H9 (cell line): ENCODE measurements around the gene BDH1. TPM values are rescaled to one million over a fixed set of nuclear protein-coding genes. Genes with fewer than 3 reads are reported as not detected.

Experiments used
- DNase-seq: peaks from one replicate; pipeline ENCODE4 v3.0.0-alpha.2; 2017
- H2AFZ ChIP-seq: one replicate; pipeline ENCODE4 v1.6.1; 2013; ENCODE audit warnings: mild to moderate bottlenecking, low read length, control low read depth, moderate library complexity
- H2AK5ac ChIP-seq: 2 replicates; pipeline ENCODE4 v1.6.1; 2013; ENCODE audit warnings: low read length, control low read depth, mixed read lengths; ENCODE audit not compliant: insufficient read length
- H2BK120ac ChIP-seq: one replicate; pipeline ENCODE4 v1.6.1; 2013; ENCODE audit warnings: low read depth, mild to moderate bottlenecking, low read length, control low read depth, inconsistent platforms; ENCODE audit not compliant: poor library complexity, severe bottlenecking
- H2BK12ac ChIP-seq: 2 replicates; pipeline ENCODE4 v1.6.1; 2013; ENCODE audit warnings: low read length, control low read depth, mixed read lengths, low read depth; ENCODE audit not compliant: insufficient read length
- H2BK15ac ChIP-seq: 2 replicates; pipeline ENCODE4 v1.6.1; 2013; ENCODE audit warnings: low read depth, low read length, control low read depth
- H2BK20ac ChIP-seq: one replicate; pipeline ENCODE4 v1.6.1; 2013; ENCODE audit warnings: low read depth, mild to moderate bottlenecking, low read length, control low read depth, inconsistent platforms; ENCODE audit not compliant: poor library complexity, severe bottlenecking
- H2BK5ac ChIP-seq: 2 replicates; pipeline ENCODE4 v1.6.1; 2013; ENCODE audit warnings: low read length, control low read depth, mixed read lengths; ENCODE audit not compliant: insufficient read length
- H3K14ac ChIP-seq: 2 replicates; pipeline ENCODE4 v1.6.1; 2013; ENCODE audit warnings: low read length, control low read depth; ENCODE audit not compliant: insufficient read depth
- H3K18ac ChIP-seq: 2 replicates; pipeline ENCODE4 v1.6.1; 2013; ENCODE audit warnings: low read depth, mild to moderate bottlenecking, mixed read lengths, low read length, control low read depth; ENCODE audit not compliant: insufficient read length
- H3K23ac ChIP-seq: 2 replicates; pipeline ENCODE4 v1.6.1; 2013; ENCODE audit warnings: low read length, control low read depth, mixed read lengths, low read depth; ENCODE audit not compliant: insufficient read length
- H3K23me2 ChIP-seq: 2 replicates; pipeline ENCODE4 v1.6.1; 2013; ENCODE audit warnings: low read depth, mild to moderate bottlenecking, mixed read lengths, low read length, control low read depth; ENCODE audit not compliant: insufficient read length, poor library complexity, severe bottlenecking
- H3K27ac ChIP-seq: 2 replicates; pipeline ENCODE4 v1.5.1; 2013; ENCODE audit warnings: low read length, control low read depth, mixed read lengths, low read depth; ENCODE audit not compliant: insufficient read length
- H3K27me3 ChIP-seq: 2 replicates; pipeline ENCODE4 v1.6.1; 2013; ENCODE audit warnings: low read length, control low read depth, inconsistent platforms; ENCODE audit not compliant: insufficient read depth
- H3K4ac ChIP-seq: 2 replicates; pipeline ENCODE4 v1.6.1; 2013; ENCODE audit warnings: low read depth, mild to moderate bottlenecking, control low read depth, inconsistent platforms, low read length, moderate library complexity
- H3K4me1 ChIP-seq: 2 replicates; pipeline ENCODE4 v1.6.1; 2013; ENCODE audit warnings: low read length, control low read depth, inconsistent platforms; ENCODE audit not compliant: insufficient read depth
- H3K4me2 ChIP-seq: 2 replicates; pipeline ENCODE4 v1.6.1; 2013; ENCODE audit warnings: low read length, control low read depth, mixed read lengths; ENCODE audit not compliant: insufficient read length, insufficient read depth
- H3K56ac ChIP-seq: 2 replicates; pipeline ENCODE4 v1.6.1; 2013; ENCODE audit warnings: low read depth, mild to moderate bottlenecking, mixed read lengths, low read length, control low read depth; ENCODE audit not compliant: insufficient read length
- H3K79me1 ChIP-seq: 2 replicates; pipeline ENCODE4 v1.6.1; 2013; ENCODE audit warnings: low read depth, mild to moderate bottlenecking, moderate library complexity, low read length, control low read depth, inconsistent platforms; ENCODE audit not compliant: insufficient read depth, poor library complexity, severe bottlenecking
- H3K79me2 ChIP-seq: 2 replicates; pipeline ENCODE4 v1.6.1; 2013; ENCODE audit warnings: low read length, control low read depth, inconsistent platforms; ENCODE audit not compliant: insufficient read depth
- H3K9ac ChIP-seq: 2 replicates; pipeline ENCODE4 v1.6.1; 2013; ENCODE audit warnings: low read length, control low read depth, mixed read lengths; ENCODE audit not compliant: insufficient read length; ENCODE audit errors: extremely low read depth
- H3K9me3 ChIP-seq: one replicate; pipeline ENCODE4 v1.6.1; 2013; ENCODE audit warnings: low read depth, low read length, inconsistent platforms; ENCODE audit not compliant: control insufficient read depth
- H3T11ph ChIP-seq: one replicate; pipeline ENCODE4 v1.6.1; 2013; ENCODE audit warnings: mild to moderate bottlenecking, low read length, control low read depth, inconsistent platforms
- H4K20me1 ChIP-seq: one replicate; pipeline ENCODE4 v1.6.1; 2013; ENCODE audit not compliant: control insufficient read depth, insufficient read length, insufficient read depth
- H4K5ac ChIP-seq: 2 replicates; pipeline ENCODE4 v1.6.1; 2013; ENCODE audit warnings: low read depth, mild to moderate bottlenecking, mixed read lengths, low read length, control low read depth; ENCODE audit not compliant: insufficient read length
- H4K8ac ChIP-seq: replicated peaks from 2 replicates; pipeline ENCODE4 v1.6.1; 2013; ENCODE audit warnings: low read length, control low read depth, mixed read lengths, low read depth; ENCODE audit not compliant: insufficient read length
- H4K91ac ChIP-seq: 2 replicates; pipeline ENCODE4 v1.6.1; 2013; ENCODE audit warnings: low read depth, mild to moderate bottlenecking, moderate library complexity, mixed read lengths, low read length, control low read depth; ENCODE audit not compliant: insufficient read length
- H3K27ac Mint-ChIP-seq, 3 experiments: 2 replicates in 2 of 3; 3 replicates in 1 of 3; pipeline ENCODE4 v1.8.0; 2020 to 2021; ENCODE audit warnings: mixed read lengths in 3 of 3, mild to moderate bottlenecking in 1 of 3, moderate library complexity in 1 of 3
- H3K27me3 Mint-ChIP-seq: 2 replicates; pipeline ENCODE4 v1.8.0; 2021; ENCODE audit warnings: low read depth, mild to moderate bottlenecking, moderate library complexity, mixed read lengths
- H3K36me3 Mint-ChIP-seq, 3 experiments: 2 replicates in 2 of 3; 3 replicates in 1 of 3; pipeline ENCODE4 v1.8.0; 2020 to 2021; ENCODE audit warnings: low read depth in 3 of 3, mixed read lengths in 3 of 3; ENCODE audit not compliant: insufficient read depth in 1 of 3
- H3K4me1 Mint-ChIP-seq, 2 experiments: 2 replicates each; pipeline ENCODE4 v1.8.0; 2020; ENCODE audit warnings: mixed read lengths in 2 of 2
- H3K4me3 Mint-ChIP-seq, 2 experiments: 2 replicates in 1 of 2; 3 replicates in 1 of 2; pipeline ENCODE4 v1.8.0; 2020 to 2021; ENCODE audit warnings: mild to moderate bottlenecking in 2 of 2, mixed read lengths in 2 of 2, moderate library complexity in 1 of 2
- H3K9me3 Mint-ChIP-seq, 2 experiments: 2 replicates in 1 of 2; 3 replicates in 1 of 2; pipeline ENCODE4 v1.8.0; 2020; ENCODE audit warnings: mild to moderate bottlenecking in 2 of 2, mixed read lengths in 2 of 2, moderate library complexity in 1 of 2
- WGBS: extraction: QIAGEN DNeasy Blood & Tissue Kit; methylation state at CpG from one replicate; pipeline ENCODE4 v1.1.7; 2013; ENCODE audit warnings: missing lambda C conversion rate, low lambda C conversion rate, mixed read lengths; ENCODE audit not compliant: insufficient read length; ENCODE audit errors: extremely low coverage; 5-methylcytosine and 5-hydroxymethylcytosine counted together
- total RNA-seq: library from RNA; stranded (reverse); gene quantifications from 2 replicates; pipeline ENCODE4 v1.2.1, GENCODE V29; 2021
- TF ChIP-seq, protein P1 (sequence below): fragments of 200-600 bp; sonication (generic); conservative IDR thresholded peaks from 3 replicates; pipeline ENCODE4 v1.8.0; 2021; ENCODE audit warnings: antibody characterized with exemption, mild to moderate bottlenecking

Gene BDH1
- total RNA-seq, 1 experiment from 2014 or later = 23.8 TPM

DNA sequence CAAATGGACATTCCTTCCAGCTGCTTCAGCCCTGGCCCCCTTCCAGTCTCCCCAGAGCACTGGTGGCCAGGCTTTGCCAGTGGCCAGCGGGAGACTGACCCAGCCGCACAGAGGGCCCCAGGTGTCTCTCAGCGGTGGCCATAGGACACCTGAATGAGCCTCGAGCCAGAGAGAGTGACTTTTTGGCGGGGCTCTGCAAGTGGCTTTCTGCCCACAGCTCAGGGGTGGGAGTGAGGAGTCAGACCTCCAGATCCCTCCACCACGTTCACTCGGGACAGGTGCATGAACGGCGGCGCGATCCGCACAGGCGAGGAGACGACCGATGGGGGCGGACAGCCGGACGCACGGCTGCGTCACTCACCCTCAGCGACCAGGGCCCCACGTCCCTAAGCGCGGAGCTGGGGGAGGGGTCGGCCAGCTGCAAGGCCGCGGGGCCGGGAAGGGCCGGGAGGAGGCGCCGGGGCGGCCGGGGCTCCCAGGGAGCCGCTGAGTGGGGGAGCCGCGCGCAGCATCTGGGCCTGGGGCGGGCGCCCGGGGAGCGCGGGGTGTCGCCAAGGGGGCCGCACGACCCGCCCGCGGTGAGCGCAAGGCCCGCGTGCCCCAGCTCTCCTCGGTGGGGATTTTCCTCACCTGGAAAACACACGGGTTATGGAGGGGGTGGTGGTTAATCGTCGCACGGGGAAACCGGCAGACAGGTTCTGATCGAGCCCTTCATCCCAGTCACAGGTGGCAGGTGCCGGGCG lies 57.1 kb downstream of the BDH1 start:
- no peak overlapping the region for H3K14ac ChIP-seq
- no peak overlapping the region for H2BK120ac ChIP-seq
- H4K91ac ChIP-seq = no peak overlapping the region
- H2BK12ac ChIP-seq = no peak overlapping the region
- peaks cover 8 to 12% of the 10 kb centered on the region in 2 experiments; a peak in 4 of 5 replicates for H3K9me3 Mint-ChIP-seq
- no peak overlapping the region for H4K8ac ChIP-seq
- DNase-seq = no peak
- H2BK5ac ChIP-seq = no peak overlapping the region
- no peak overlapping the region for H3K4me2 ChIP-seq
- no peaks in the 10 kb centered on the region for H3K79me1 ChIP-seq
- peaks cover 3 to 5% of the 10 kb centered on the region in 2 experiments; a peak in 1 of 4 replicates for H3K4me1 Mint-ChIP-seq
- no peak overlapping the region for H3K4ac ChIP-seq
- no peak overlapping the region for H2BK20ac ChIP-seq
- H3K27ac ChIP-seq = no peak overlapping the region
- no peaks in the 10 kb centered on the region for H3K27me3 ChIP-seq
- no peak overlapping the region for H3K9ac ChIP-seq
- no peak overlapping the region for H3K18ac ChIP-seq
- H3K79me2 ChIP-seq = no peaks in the 10 kb centered on the region
- no peak overlapping the region for H2BK15ac ChIP-seq
- H3K27ac Mint-ChIP-seq = no peak overlapping the region
- H2AFZ ChIP-seq = no peak overlapping the region
- TF ChIP-seq, protein P1, sequence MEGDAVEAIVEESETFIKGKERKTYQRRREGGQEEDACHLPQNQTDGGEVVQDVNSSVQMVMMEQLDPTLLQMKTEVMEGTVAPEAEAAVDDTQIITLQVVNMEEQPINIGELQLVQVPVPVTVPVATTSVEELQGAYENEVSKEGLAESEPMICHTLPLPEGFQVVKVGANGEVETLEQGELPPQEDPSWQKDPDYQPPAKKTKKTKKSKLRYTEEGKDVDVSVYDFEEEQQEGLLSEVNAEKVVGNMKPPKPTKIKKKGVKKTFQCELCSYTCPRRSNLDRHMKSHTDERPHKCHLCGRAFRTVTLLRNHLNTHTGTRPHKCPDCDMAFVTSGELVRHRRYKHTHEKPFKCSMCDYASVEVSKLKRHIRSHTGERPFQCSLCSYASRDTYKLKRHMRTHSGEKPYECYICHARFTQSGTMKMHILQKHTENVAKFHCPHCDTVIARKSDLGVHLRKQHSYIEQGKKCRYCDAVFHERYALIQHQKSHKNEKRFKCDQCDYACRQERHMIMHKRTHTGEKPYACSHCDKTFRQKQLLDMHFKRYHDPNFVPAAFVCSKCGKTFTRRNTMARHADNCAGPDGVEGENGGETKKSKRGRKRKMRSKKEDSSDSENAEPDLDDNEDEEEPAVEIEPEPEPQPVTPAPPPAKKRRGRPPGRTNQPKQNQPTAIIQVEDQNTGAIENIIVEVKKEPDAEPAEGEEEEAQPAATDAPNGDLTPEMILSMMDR = no peak
- H3K4me1 ChIP-seq = no peaks in the 10 kb centered on the region
- H3K4me3 Mint-ChIP-seq = no peak overlapping the region
- H3K27me3 Mint-ChIP-seq = peaks cover 11% of the 10 kb centered on the region; the same call in 1 of the 2 replicates
- no peaks in the 10 kb centered on the region for H4K20me1 ChIP-seq
- no peak overlapping the region for H3K23ac ChIP-seq
- no peak overlapping the region for H2AK5ac ChIP-seq
- H3K36me3 Mint-ChIP-seq = peaks cover 3 to 10% (median 5%) of the 10 kb centered on the region in 3 experiments; a peak in 6 of 7 replicates
- no peaks in the 10 kb centered on the region for H3K23me2 ChIP-seq
- no peak overlapping the region for H4K5ac ChIP-seq
- no peak overlapping the region for H3T11ph ChIP-seq
- WGBS = no CpG with 5 or more reads among the region's 60 CpGs
- no peak overlapping the region for H3K56ac ChIP-seq
- H3K9me3 ChIP-seq = no peaks in the 10 kb centered on the region
